ENCODE measurements around the gene METTL26. TPM values are rescaled to one million over a fixed set of nuclear protein-coding genes. Genes with fewer than 3 reads are reported as not detected.

Gene METTL26
- total RNA-seq, 3 donors from 2014 or later: 108 to 136 (median 130) TPM

GRCh38 chr16:666572-666971, 30.5 kb upstream of the METTL26 start:
- no peak overlapping the region for H3K27ac ChIP-seq
- intact Hi-C loops (cut with DNase I; ENCODE audit: low total_unique reads): no loop called here
- H3K9me3 ChIP-seq: no peaks in the 10 kb centered on the region
- H3K4me3 ChIP-seq: no peak overlapping the region
- H3K4me1 ChIP-seq: peaks cover 0 to 5% of the 10 kb centered on the region in 2 donors
- peaks cover 4% of the 10 kb centered on the region for H3K36me3 ChIP-seq
- TF ChIP-seq POLR2A (IDR thresholded peaks at IDR 0.05) (no peak), CTCF (IDR thresholded peaks at IDR 0.05) (no peak), POLR2AphosphoS5 (IDR thresholded peaks at IDR 0.05) (no peak)
- DNase-seq (ENCODE audit: low spot score in 2 of 2): no peak
- no peaks in the 10 kb centered on the region for H3K27me3 ChIP-seq

- intact Hi-C loops (cut with DNase I; ENCODE audit: low total_unique reads): no loop called here
- no peak for TF ChIP-seq CTCF (IDR thresholded peaks at IDR 0.05)
- Histone ChIP-seq H3K9me3 (no peaks in the 10 kb centered on the region), H3K27ac (no peak overlapping the region), H3K4me1 (peaks cover 3 to 6% of the 10 kb centered on the region in 2 donors), H3K27me3 (no peaks in the 10 kb centered on the region), H3K36me3 (no peaks in the 10 kb centered on the region), H3K4me3 (no peak overlapping the region)
- no peak for DNase-seq (ENCODE audit: low spot score in 2 of 2)
Observed at GRCh38 chr16:662597-662996, 26.5 kb upstream of the METTL26 start.

- no peak overlapping the region for H3K27ac ChIP-seq
- TF ChIP-seq POLR2A (IDR thresholded peaks at IDR 0.05) (no peak), CTCF (IDR thresholded peaks at IDR 0.05) (no peak), POLR2AphosphoS5 (IDR thresholded peaks at IDR 0.05) (no peak)
- peaks cover 0 to 6% of the 10 kb centered on the region in 2 donors for H3K4me1 ChIP-seq
- H3K9me3 ChIP-seq: no peaks in the 10 kb centered on the region
- no peaks in the 10 kb centered on the region for H3K36me3 ChIP-seq
- no peak for DNase-seq (ENCODE audit: low spot score in 2 of 2)
- H3K4me3 ChIP-seq: no peak overlapping the region
- intact Hi-C loops (cut with DNase I; ENCODE audit: low total_unique reads): no loop called here
- no peaks in the 10 kb centered on the region for H3K27me3 ChIP-seq
Observed at GRCh38 chr16:662095-662494, 26.0 kb upstream of the METTL26 start.

GRCh38 chr16:661184-661821, 25.2 kb upstream of the METTL26 start:
- intact Hi-C loops (cut with DNase I; ENCODE audit: low total_unique reads): no loop called here
- no peak for DNase-seq (ENCODE audit: low spot score in 2 of 2)
- H3K4me3 ChIP-seq: peak overlapping the region in 2 of 3 donors; percentile 32 to 58
- TF ChIP-seq POLR2AphosphoS5 (IDR thresholded peaks at IDR 0.05) (no peak), CTCF (IDR thresholded peaks at IDR 0.05) (peak; percentile 2 to 55 (median 7)), POLR2A (IDR thresholded peaks at IDR 0.05) (no peak)
- peaks cover 0 to 6% of the 10 kb centered on the region in 2 donors for H3K4me1 ChIP-seq
- no peaks in the 10 kb centered on the region for H3K27me3 ChIP-seq
- no peaks in the 10 kb centered on the region for H3K36me3 ChIP-seq
- peak overlapping the region; percentile 40 to 77 for H3K27ac ChIP-seq
- no peaks in the 10 kb centered on the region for H3K9me3 ChIP-seq

- DNase-seq (ENCODE audit: low spot score in 2 of 2): peak; percentile 78 to 83
- intact Hi-C loops (cut with DNase I; ENCODE audit: low total_unique reads): no loop called here
- TF ChIP-seq CTCF (IDR thresholded peaks at IDR 0.05) (peak in 2 of 3 donors; percentile 55 to 66), POLR2AphosphoS5 (IDR thresholded peaks at IDR 0.05) (peak in 1 of 3 donors; percentile 15), POLR2A (IDR thresholded peaks at IDR 0.05) (no peak)
- Histone ChIP-seq H3K9me3 (no peaks in the 10 kb centered on the region), H3K27me3 (no peaks in the 10 kb centered on the region), H3K36me3 (no peaks in the 10 kb centered on the region), H3K27ac (peak overlapping the region; percentile 60 to 84), H3K4me1 (peaks cover 0 to 6% of the 10 kb centered on the region in 2 donors), H3K4me3 (peak overlapping the region in 2 of 3 donors; percentile 32 to 58)
Observed at GRCh38 chr16:660459-661183, 24.5 kb upstream of the METTL26 start.

Data from breast epithelium (tissue), 4 donors.